Gastrocnemius medialis (tissue), 4 donors: ENCODE results near the gene PKIB.
"Not testable (repeated sequence)": the region's sequence is repeated elsewhere in the genome, so short reads cannot be mapped to it uniquely, and the experiment has no call there.

Source experiments
- CTCF ChIP-seq, 5 experiments: fragments of 450-650 bp in 3 of 5; fragments of 200-600 bp in 2 of 5; sonication (generic) in 2 of 5; IDR thresholded peaks in 4 of 5; conservative IDR thresholded peaks in 1 of 5; 1 replicate in 4 of 5; 2 replicates in 1 of 5; pipeline ENCODE4 v1.5.1; 2016 to 2019; ENCODE audit warnings: antibody characterized with exemption in 5 of 5, mild to moderate bottlenecking in 3 of 5, moderate library complexity in 3 of 5
- POLR2A ChIP-seq, 2 donors: fragments of 450-650 bp; IDR thresholded peaks; one replicate each; pipeline ENCODE4 v1.6.1; 2017; ENCODE audit warnings: antibody characterized with exemption in 2 of 2, mild to moderate bottlenecking in 2 of 2, moderate library complexity in 2 of 2

- not testable (repeated sequence) for TF ChIP-seq POLR2A (IDR thresholded peaks at IDR 0.05)
- peak in 2 of 5 experiments; percentile 34 to 51 for TF ChIP-seq CTCF (IDR thresholded peaks at IDR 0.05 in 4 of 5, conservative IDR thresholded peaks at IDR 0.05 in 1 of 5)
These were observed 134.0 kb downstream of the PKIB start for GRCh38 chr6:122744247-122744646.
